HCT116 (cell line): ENCODE results near the gene SNPH. TPM values are rescaled to one million over a fixed set of nuclear protein-coding genes. Genes with fewer than 3 reads are reported as not detected.

Experiments
- ATAC-seq: fragments of 200-7000 bp; cut with Tn5 transposase; 2 replicates; pipeline ENCODE4 v1.9.1; 2020; ENCODE audit warnings: mild to moderate bottlenecking, moderate library complexity
- BruUV-seq: library from RNA; stranded (reverse); fragments of 400-500 nt; replicated peaks from 2 replicates; lab custom pipeline; 2021; lab: Mats Ljungman, UMichigan
- CTCF ChIA-PET: fragments of 300-600 bp; sonication (Branson Sonifier 250); formaldehyde crosslinking; loops from one replicate; lab custom pipeline; 2021; ENCODE audit warnings: antibody characterized with exemption; lab: Charles Lee
- POLR2A ChIA-PET: fragments of 300-600, 350-600 bp; sonication (Branson Sonifier 250); formaldehyde crosslinking; loops from one replicate; lab custom pipeline; 2021; ENCODE audit warnings: antibody characterized with exemption; lab: Charles Lee
- RAD21 ChIA-PET, 2 experiments: fragments of 300-600 bp; sonication (Branson Sonifier 250); formaldehyde crosslinking; loops; one replicate each; lab custom pipeline; 2023; ENCODE audit warnings: low total read pairs in 2 of 2; ENCODE audit not compliant: uncharacterized antibody in 2 of 2, unreplicated experiment in 2 of 2, low non-redundant PET in 1 of 2; lab: Charles Lee
- DNase-seq: peaks from one replicate; pipeline ENCODE4 v3.0.0-alpha.2; 2010; ENCODE audit warnings: low read depth, low spot score
- H2AFZ ChIP-seq: fragments of 200-600 bp; shearing (Covaris generic), sonication (generic); 2 replicates; pipeline ENCODE4 v1.6.1; 2017; ENCODE audit warnings: low read depth, mixed run types, mixed read lengths, antibody characterized with exemption, low read length; ENCODE audit not compliant: poor library complexity, severe bottlenecking
- H3K27ac ChIP-seq: 2 replicates; pipeline ENCODE4 v1.5.1; 2012; ENCODE audit warnings: low read depth, low read length
- H3K27me3 ChIP-seq: fragments of 200-600 bp; sonication (generic); 2 replicates; pipeline ENCODE4 v1.6.1; 2016; ENCODE audit warnings: mixed run types, low read length, mixed read lengths; ENCODE audit not compliant: insufficient read depth
- H3K36me3 ChIP-seq, 2 experiments: fragments of 200-500 bp in 1 of 2; fragments of 200-600 bp in 1 of 2; sonication (Bioruptor generic) in 1 of 2; sonication (generic) in 1 of 2; 2 replicates each; pipeline versions ENCODE4 v1.5.1 to v1.6.1; 2014 to 2016; ENCODE audit warnings: low read length in 2 of 2, inconsistent platforms in 1 of 2, mixed read lengths in 1 of 2, mixed run types in 1 of 2; ENCODE audit not compliant: insufficient read depth in 2 of 2, control insufficient read depth in 1 of 2
- H3K4me1 ChIP-seq, 2 experiments: fragments of 200-600 bp in 1 of 2; sonication (generic) in 1 of 2; 2 replicates each; pipeline versions ENCODE4 v1.5.1 to v1.6.1; 2012 to 2017; ENCODE audit warnings: low read length in 2 of 2, inconsistent platforms in 1 of 2, mild to moderate bottlenecking in 1 of 2, mixed read lengths in 1 of 2, mixed run types in 1 of 2, moderate library complexity in 1 of 2; ENCODE audit not compliant: insufficient read depth in 2 of 2, control insufficient read depth in 1 of 2
- H3K4me2 ChIP-seq: fragments of 200-600 bp; sonication (generic); 2 replicates; pipeline ENCODE4 v1.6.1; 2017; ENCODE audit warnings: mixed run types, low read length, mixed read lengths
- H3K4me3 ChIP-seq, 2 experiments: fragments of 200-600 bp in 1 of 2; sonication (generic) in 1 of 2; replicated peaks in 1 of 2; 2 replicates each; pipeline ENCODE4 v1.5.1; 2011 to 2016; ENCODE audit warnings: low read length in 2 of 2, control low read depth in 1 of 2, low read depth in 1 of 2, mild to moderate bottlenecking in 1 of 2, mixed read lengths in 1 of 2, mixed run types in 1 of 2
- H3K79me2 ChIP-seq: fragments of 200-600 bp; sonication (generic); 2 replicates; pipeline ENCODE4 v1.6.1; 2017; ENCODE audit warnings: mild to moderate bottlenecking, mixed run types, low read length, moderate library complexity, mixed read lengths; ENCODE audit not compliant: insufficient read depth
- H3K9ac ChIP-seq: fragments of 200-600 bp; sonication (generic); 2 replicates; pipeline ENCODE4 v1.6.1; 2016; ENCODE audit warnings: low read length, mixed read lengths
- H3K9me2 ChIP-seq: fragments of 200-600 bp; sonication (generic), shearing (Covaris generic); 2 replicates; pipeline ENCODE4 v1.6.1; 2017; ENCODE audit warnings: mixed run types, mild to moderate bottlenecking, moderate library complexity; ENCODE audit not compliant: insufficient read depth
- H3K9me3 ChIP-seq, 2 experiments: fragments of 200-500 bp in 1 of 2; fragments of 200-600 bp in 1 of 2; sonication (Bioruptor generic) in 1 of 2; sonication (generic) in 1 of 2; 2 replicates each; pipeline ENCODE4 v1.6.1; 2014 to 2017; ENCODE audit warnings: low read length in 2 of 2, mixed read lengths in 2 of 2, inconsistent platforms in 1 of 2, low read depth in 1 of 2, mild to moderate bottlenecking in 1 of 2, mixed run types in 1 of 2, moderate library complexity in 1 of 2; ENCODE audit not compliant: control insufficient read depth in 1 of 2, insufficient read depth in 1 of 2
- H4K20me1 ChIP-seq: fragments of 200-600 bp; sonication (generic), shearing (Covaris generic); 2 replicates; pipeline ENCODE4 v1.6.1; 2017; ENCODE audit warnings: mixed run types, mild to moderate bottlenecking, moderate library complexity; ENCODE audit not compliant: insufficient read depth
- ATF3 ChIP-seq: IDR thresholded peaks from 2 replicates; pipeline ENCODE4 v1.6.1; 2012
- CBX3 ChIP-seq: IDR thresholded peaks from 2 replicates; pipeline ENCODE4 v1.6.1; 2012; ENCODE audit warnings: low read depth
- CTCF ChIP-seq, 3 experiments: fragments of 200-600 bp in 1 of 3; sonication (generic) in 1 of 3; IDR thresholded peaks in 2 of 3; conservative IDR thresholded peaks in 1 of 3; 2 replicates each; pipeline ENCODE4 v1.5.1; 2012 to 2017; ENCODE audit warnings: low read depth in 2 of 3, low read length in 2 of 3, antibody characterized with exemption in 1 of 3, borderline replicate concordance in 1 of 3, control low read depth in 1 of 3, mild to moderate bottlenecking in 1 of 3, mixed read lengths in 1 of 3, mixed run types in 1 of 3, moderate library complexity in 1 of 3; ENCODE audit not compliant: insufficient read depth in 1 of 3
- EZH2phosphoT487 ChIP-seq: fragments of 200-600 bp; IDR thresholded peaks from 2 replicates; pipeline ENCODE4 v1.6.1; 2018; ENCODE audit warnings: antibody characterized with exemption, borderline replicate concordance
- FOSL1 ChIP-seq: IDR thresholded peaks from 2 replicates; pipeline ENCODE4 v1.6.1; 2012; ENCODE audit warnings: low read depth
- SIN3A ChIP-seq: IDR thresholded peaks from 2 replicates; pipeline ENCODE4 v1.6.1; 2012; ENCODE audit warnings: low read depth
- SP1 ChIP-seq: IDR thresholded peaks from 2 replicates; pipeline ENCODE4 v1.6.1; 2012; ENCODE audit warnings: low read depth
- SRF ChIP-seq: IDR thresholded peaks from 2 replicates; pipeline ENCODE4 v1.6.1; 2012; ENCODE audit warnings: low read depth
- YY1 ChIP-seq: IDR thresholded peaks from 2 replicates; pipeline ENCODE4 v1.6.1; 2011; ENCODE audit warnings: low read length, low read depth, moderate library complexity, mild to moderate bottlenecking; ENCODE audit not compliant: insufficient replicate concordance; ENCODE audit errors: extremely low read depth
- intact Hi-C: fragments of 100-400 bp; cut with micrococcal nuclease; formaldehyde crosslinking; loops from 2 replicates; pipeline ENCODE4 v1.10.0; 2022
- total RNA-seq: library from RNA; stranded (reverse); gene quantifications from one replicate; pipeline ENCODE4 v1.2.1, GENCODE V29; 2021; ENCODE audit not compliant: unreplicated experiment

The SNPH gene
- total RNA-seq, 1 experiment from 2014 or later = 3.2 TPM

GRCh38 chr20:1278993-1279392, 12.9 kb downstream of the SNPH start:
- Histone ChIP-seq H3K9me3 (no peaks in the 10 kb centered on the region), H3K27ac (no peak overlapping the region), H3K79me2 (no peaks in the 10 kb centered on the region), H3K27me3 (no peaks in the 10 kb centered on the region)
- CTCF ChIA-PET = interaction anchor here (0.9 kb wide), 1 partner anchor 20 kb away, joined by 3 read pairs; no protein-coding TSS in a partner anchor
- TF ChIP-seq CTCF (IDR thresholded peaks at IDR 0.05 in 2 of 3, conservative IDR thresholded peaks at IDR 0.05 in 1 of 3; ENCODE audit: borderline replicate concordance in 1 of 3, insufficient read depth in 1 of 3, low read depth in 2 of 3, low read length in 2 of 3) (no peak), SIN3A (no peak), FOSL1 (no peak), ATF3 (no peak), SRF (no peak), YY1 (no peak), CBX3 (no peak), SP1 (no peak), EZH2phosphoT487 (no peak)
- TF ChIP-seq, all 23 proteins: peak for 0
- H3K4me3 ChIP-seq = no peak overlapping the region
- BruUV-seq = no TSS peak
- H4K20me1 ChIP-seq = no peaks in the 10 kb centered on the region
- intact Hi-C loops = no loop called here
- ChIA-PET RAD21 (no interaction called here), POLR2A (no interaction called here)
- H3K4me1 ChIP-seq = peaks cover 0 to 7% of the 10 kb centered on the region in 2 experiments; a peak in 1 of 4 replicates
- ATAC-seq = no peak
- no peak for DNase-seq
- no peaks in the 10 kb centered on the region for H3K9me2 ChIP-seq
- no peak overlapping the region for H2AFZ ChIP-seq
- H3K4me2 ChIP-seq = no peak overlapping the region
- H3K9ac ChIP-seq = no peak overlapping the region
- H3K36me3 ChIP-seq = no peaks in the 10 kb centered on the region
